Measurements from ENCODE around the gene EPN2. TPM values are rescaled to one million over a fixed set of nuclear protein-coding genes. Genes with fewer than 3 reads are reported as not detected.

The EPN2 gene
- total RNA-seq, 1 experiment from 2014 or later: 57.8 TPM

GRCh38 chr17:19319771-19320505 is 82.8 kb downstream of the EPN2 start:
- no peak overlapping the region for H3K27ac ChIP-seq (ENCODE audit: insufficient read length, low read depth, low read length)
- H4K20me1 ChIP-seq (ENCODE audit: control insufficient read depth, insufficient read depth, insufficient read length): no peaks in the 10 kb centered on the region
- no peak for TF ChIP-seq CTCF (conservative IDR thresholded peaks at IDR 0.05)
- H3K56ac ChIP-seq (ENCODE audit: insufficient read length, low read depth, low read length): no peak overlapping the region
- no peak overlapping the region for H2BK15ac ChIP-seq (ENCODE audit: low read depth, low read length)
- no peak overlapping the region for H2BK120ac ChIP-seq (ENCODE audit: low read depth, low read length, poor library complexity, severe bottlenecking)
- no peak overlapping the region for H3K9ac ChIP-seq (ENCODE audit: extremely low read depth, insufficient read length, low read length)
- no peak overlapping the region for H3K23ac ChIP-seq (ENCODE audit: insufficient read length, low read depth, low read length)
- H3K79me2 ChIP-seq (ENCODE audit: insufficient read depth, low read length): no peaks in the 10 kb centered on the region
- H3K4me1 ChIP-seq (ENCODE audit: insufficient read depth, low read length): peaks cover 4% of the 10 kb centered on the region
- no peak overlapping the region for H3K4ac ChIP-seq (ENCODE audit: low read depth, low read length)
- H3K79me1 ChIP-seq (ENCODE audit: insufficient read depth, low read depth, low read length, poor library complexity, severe bottlenecking): no peaks in the 10 kb centered on the region
- peaks cover 28 to 32% of the 10 kb centered on the region in 2 experiments for H3K4me1 Mint-ChIP-seq
- H2AFZ ChIP-seq (ENCODE audit: low read length): no peak overlapping the region
- no peak overlapping the region for H3T11ph ChIP-seq (ENCODE audit: low read length)
- no peak overlapping the region for H2BK20ac ChIP-seq (ENCODE audit: low read depth, low read length, poor library complexity, severe bottlenecking)
- H4K8ac ChIP-seq (replicated peaks; ENCODE audit: insufficient read length, low read depth, low read length): no peak overlapping the region
- H2BK12ac ChIP-seq (ENCODE audit: insufficient read length, low read depth, low read length): no peak overlapping the region
- H3K4me3 Mint-ChIP-seq: no peak overlapping the region
- H3K9me3 Mint-ChIP-seq: peaks cover 5 to 8% of the 10 kb centered on the region in 2 experiments
- no peak overlapping the region for H4K91ac ChIP-seq (ENCODE audit: insufficient read length, low read depth, low read length)
- no peak overlapping the region for H3K14ac ChIP-seq (ENCODE audit: insufficient read depth, low read length)
- no peaks in the 10 kb centered on the region for H3K23me2 ChIP-seq (ENCODE audit: insufficient read length, low read depth, low read length, poor library complexity, severe bottlenecking)
- peak; percentile 25 for DNase-seq
- no peak overlapping the region for H3K4me2 ChIP-seq (ENCODE audit: insufficient read depth, insufficient read length, low read length)
- H3K36me3 Mint-ChIP-seq (ENCODE audit: insufficient read depth in 1 of 3, low read depth in 3 of 3): peaks cover 24 to 54% (median 29%) of the 10 kb centered on the region in 3 experiments
- H4K5ac ChIP-seq (ENCODE audit: insufficient read length, low read depth, low read length): no peak overlapping the region
- no peak overlapping the region for H2BK5ac ChIP-seq (ENCODE audit: insufficient read length, low read length)
- no peak overlapping the region for H3K18ac ChIP-seq (ENCODE audit: insufficient read length, low read depth, low read length)
- H2AK5ac ChIP-seq (ENCODE audit: insufficient read length, low read length): no peak overlapping the region
- no CpG with 5 or more reads among the region's 12 CpGs for WGBS (ENCODE audit: extremely low coverage, insufficient read length, low lambda C conversion rate)
- no peaks in the 10 kb centered on the region for H3K27me3 ChIP-seq (ENCODE audit: insufficient read depth, low read length)
- peak overlapping the region in 1 of 3 experiments; percentile 55; a peak in 1 of 7 replicates for H3K27ac Mint-ChIP-seq
- no peaks in the 10 kb centered on the region for H3K9me3 ChIP-seq (ENCODE audit: control insufficient read depth, low read depth, low read length)
- H3K27me3 Mint-ChIP-seq (ENCODE audit: low read depth): no peaks in the 10 kb centered on the region

Data from H9 (cell line).